ENCODE measurements around the gene LAMB1. TPM values are rescaled to one million over a fixed set of nuclear protein-coding genes. Genes with fewer than 3 reads are reported as not detected.

LAMB1 gene
- total RNA-seq, 2 experiments from 2014 or later: 0.17 TPM; not detected in 1

DNA sequence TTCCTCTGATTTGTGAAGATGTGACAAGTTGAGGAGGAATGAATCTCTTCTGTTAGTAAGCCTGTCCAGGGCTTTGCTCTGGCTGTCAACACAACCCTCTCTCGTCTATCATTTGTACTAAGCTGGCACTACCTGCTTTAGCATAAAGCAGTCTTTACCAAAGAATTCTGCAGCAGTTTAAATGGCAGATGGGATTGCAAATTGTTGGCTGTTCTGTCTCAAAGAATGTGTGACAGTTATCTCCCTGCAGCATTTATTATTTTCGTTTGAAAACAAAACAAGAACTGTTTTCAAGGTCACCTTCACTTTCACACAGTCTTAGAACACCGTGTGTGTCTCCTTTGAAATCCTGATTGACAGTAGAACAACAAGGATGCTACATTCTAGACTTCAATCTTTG, 4.8 kb upstream of the LAMB1 start:
- H3K79me2 ChIP-seq (ENCODE audit: insufficient read depth, low read depth, low read length): no peaks in the 10 kb centered on the region
- H3K4me1 ChIP-seq (ENCODE audit: insufficient read depth, low read length, poor library complexity, severe bottlenecking): no peaks in the 10 kb centered on the region
- POLR2A ChIA-PET: no interaction called here
- H3K9me3 ChIP-seq (ENCODE audit: low read length): no peaks in the 10 kb centered on the region
- H3K27ac ChIP-seq (ENCODE audit: low read depth, low read length, poor library complexity, severe bottlenecking): no peak overlapping the region
- no peaks in the 10 kb centered on the region for H3K9me2 ChIP-seq (ENCODE audit: insufficient read depth, low read length)
- no peak overlapping the region for H2AFZ ChIP-seq (ENCODE audit: low read length)
- no peak overlapping the region for H3K4me2 ChIP-seq (ENCODE audit: low read length)
- BruUV-seq (replicated peaks): no TSS peak
- TF ChIP-seq, protein P1, sequence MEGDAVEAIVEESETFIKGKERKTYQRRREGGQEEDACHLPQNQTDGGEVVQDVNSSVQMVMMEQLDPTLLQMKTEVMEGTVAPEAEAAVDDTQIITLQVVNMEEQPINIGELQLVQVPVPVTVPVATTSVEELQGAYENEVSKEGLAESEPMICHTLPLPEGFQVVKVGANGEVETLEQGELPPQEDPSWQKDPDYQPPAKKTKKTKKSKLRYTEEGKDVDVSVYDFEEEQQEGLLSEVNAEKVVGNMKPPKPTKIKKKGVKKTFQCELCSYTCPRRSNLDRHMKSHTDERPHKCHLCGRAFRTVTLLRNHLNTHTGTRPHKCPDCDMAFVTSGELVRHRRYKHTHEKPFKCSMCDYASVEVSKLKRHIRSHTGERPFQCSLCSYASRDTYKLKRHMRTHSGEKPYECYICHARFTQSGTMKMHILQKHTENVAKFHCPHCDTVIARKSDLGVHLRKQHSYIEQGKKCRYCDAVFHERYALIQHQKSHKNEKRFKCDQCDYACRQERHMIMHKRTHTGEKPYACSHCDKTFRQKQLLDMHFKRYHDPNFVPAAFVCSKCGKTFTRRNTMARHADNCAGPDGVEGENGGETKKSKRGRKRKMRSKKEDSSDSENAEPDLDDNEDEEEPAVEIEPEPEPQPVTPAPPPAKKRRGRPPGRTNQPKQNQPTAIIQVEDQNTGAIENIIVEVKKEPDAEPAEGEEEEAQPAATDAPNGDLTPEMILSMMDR (conservative IDR thresholded peaks at IDR 0.05; ENCODE audit: low read length): no peak
- no peak for TF ChIP-seq EZH2phosphoT487 (IDR thresholded peaks at IDR 0.05; ENCODE audit: borderline replicate concordance, low read depth, low read length)
- CTCF ChIA-PET (ENCODE audit: unreplicated experiment): no interaction called here
- intact Hi-C loops (cut with micrococcal nuclease; ENCODE audit: unreplicated experiment): no loop called here
- no peak overlapping the region for H3K4me3 ChIP-seq (ENCODE audit: low read depth, low read length, poor library complexity, severe bottlenecking)
- DNase-seq (ENCODE audit: low spot score): no peak
- H4K20me1 ChIP-seq (ENCODE audit: insufficient read depth, low read length): no peaks in the 10 kb centered on the region
- no peaks in the 10 kb centered on the region for H3K36me3 ChIP-seq (ENCODE audit: insufficient read depth, low read length)

GRCh38 chr7:108007261-108007660, 4.3 kb upstream of the LAMB1 start:
- CTCF ChIA-PET (ENCODE audit: unreplicated experiment): no interaction called here
- intact Hi-C loops (cut with micrococcal nuclease; ENCODE audit: unreplicated experiment): no loop called here
- BruUV-seq (replicated peaks): no TSS peak

More at GRCh38 chr7:108007261-108007660, 4.3 kb upstream of the LAMB1 start:
- POLR2A ChIA-PET: no interaction called here
- no peak for DNase-seq (ENCODE audit: low spot score)
- Histone ChIP-seq H3K79me2 (ENCODE audit: insufficient read depth, low read depth, low read length) (no peaks in the 10 kb centered on the region), H3K27ac (ENCODE audit: low read depth, low read length, poor library complexity, severe bottlenecking) (no peak overlapping the region), H3K9me2 (ENCODE audit: insufficient read depth, low read length) (no peaks in the 10 kb centered on the region), H4K20me1 (ENCODE audit: insufficient read depth, low read length) (no peaks in the 10 kb centered on the region), H3K36me3 (ENCODE audit: insufficient read depth, low read length) (no peaks in the 10 kb centered on the region), H3K9me3 (ENCODE audit: low read length) (no peaks in the 10 kb centered on the region), H3K4me3 (ENCODE audit: low read depth, low read length, poor library complexity, severe bottlenecking) (no peak overlapping the region), H2AFZ (ENCODE audit: low read length) (no peak overlapping the region), H3K4me2 (ENCODE audit: low read length) (no peak overlapping the region), H3K4me1 (ENCODE audit: insufficient read depth, low read length, poor library complexity, severe bottlenecking) (no peaks in the 10 kb centered on the region)
- TF ChIP-seq, protein P1 (conservative IDR thresholded peaks at IDR 0.05; ENCODE audit: low read length): no peak
- TF ChIP-seq EZH2phosphoT487 (IDR thresholded peaks at IDR 0.05; ENCODE audit: borderline replicate concordance, low read depth, low read length): no peak
